Upper lobe of left lung (tissue), 4 donors: Measurements from ENCODE around the gene ACSL5.

Experiments used
- EP300 ChIP-seq, 4 donors: sonication (generic); formaldehyde crosslinking; IDR thresholded peaks; one replicate each; pipeline ENCODE4 v1.5.1; 2017; ENCODE audit warnings: antibody characterized with exemption in 4 of 4, control low read depth in 2 of 4
- TF ChIP-seq, protein P1 (sequence below), 6 experiments: fragments of 450-650 bp in 4 of 6; fragments of 200-600 bp in 2 of 6; sonication (generic) in 2 of 6; IDR thresholded peaks; one replicate each; pipeline ENCODE4 v1.5.1; 2016 to 2019; ENCODE audit warnings: antibody characterized with exemption in 6 of 6

DNA sequence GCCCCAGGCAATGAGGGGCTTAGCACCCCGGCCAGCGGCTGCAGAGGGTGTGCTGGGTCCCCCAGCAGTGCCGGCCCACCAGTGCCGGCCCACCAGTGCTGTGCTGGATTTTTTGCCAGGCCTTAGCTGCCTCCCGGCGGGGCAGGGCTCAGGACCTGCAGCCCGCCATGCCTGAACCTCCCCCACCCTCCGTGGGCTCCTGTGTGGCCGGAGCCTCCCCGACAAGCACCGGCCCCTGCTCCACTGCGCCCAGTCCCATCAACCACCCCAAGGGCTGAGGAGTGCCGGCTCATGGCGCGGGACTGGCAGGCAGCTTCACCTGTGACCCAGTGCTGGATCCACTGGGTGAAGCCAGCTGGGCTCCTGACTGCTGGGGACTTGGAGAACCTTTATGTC is 3.5 kb upstream of the ACSL5 start:
- TF ChIP-seq EP300 (IDR thresholded peaks at IDR 0.05), result no peak
- TF ChIP-seq, protein P1, sequence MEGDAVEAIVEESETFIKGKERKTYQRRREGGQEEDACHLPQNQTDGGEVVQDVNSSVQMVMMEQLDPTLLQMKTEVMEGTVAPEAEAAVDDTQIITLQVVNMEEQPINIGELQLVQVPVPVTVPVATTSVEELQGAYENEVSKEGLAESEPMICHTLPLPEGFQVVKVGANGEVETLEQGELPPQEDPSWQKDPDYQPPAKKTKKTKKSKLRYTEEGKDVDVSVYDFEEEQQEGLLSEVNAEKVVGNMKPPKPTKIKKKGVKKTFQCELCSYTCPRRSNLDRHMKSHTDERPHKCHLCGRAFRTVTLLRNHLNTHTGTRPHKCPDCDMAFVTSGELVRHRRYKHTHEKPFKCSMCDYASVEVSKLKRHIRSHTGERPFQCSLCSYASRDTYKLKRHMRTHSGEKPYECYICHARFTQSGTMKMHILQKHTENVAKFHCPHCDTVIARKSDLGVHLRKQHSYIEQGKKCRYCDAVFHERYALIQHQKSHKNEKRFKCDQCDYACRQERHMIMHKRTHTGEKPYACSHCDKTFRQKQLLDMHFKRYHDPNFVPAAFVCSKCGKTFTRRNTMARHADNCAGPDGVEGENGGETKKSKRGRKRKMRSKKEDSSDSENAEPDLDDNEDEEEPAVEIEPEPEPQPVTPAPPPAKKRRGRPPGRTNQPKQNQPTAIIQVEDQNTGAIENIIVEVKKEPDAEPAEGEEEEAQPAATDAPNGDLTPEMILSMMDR (IDR thresholded peaks at IDR 0.05), result no peak
